ENCODE measurements around the gene MPND.

Gene MPND

DNA sequence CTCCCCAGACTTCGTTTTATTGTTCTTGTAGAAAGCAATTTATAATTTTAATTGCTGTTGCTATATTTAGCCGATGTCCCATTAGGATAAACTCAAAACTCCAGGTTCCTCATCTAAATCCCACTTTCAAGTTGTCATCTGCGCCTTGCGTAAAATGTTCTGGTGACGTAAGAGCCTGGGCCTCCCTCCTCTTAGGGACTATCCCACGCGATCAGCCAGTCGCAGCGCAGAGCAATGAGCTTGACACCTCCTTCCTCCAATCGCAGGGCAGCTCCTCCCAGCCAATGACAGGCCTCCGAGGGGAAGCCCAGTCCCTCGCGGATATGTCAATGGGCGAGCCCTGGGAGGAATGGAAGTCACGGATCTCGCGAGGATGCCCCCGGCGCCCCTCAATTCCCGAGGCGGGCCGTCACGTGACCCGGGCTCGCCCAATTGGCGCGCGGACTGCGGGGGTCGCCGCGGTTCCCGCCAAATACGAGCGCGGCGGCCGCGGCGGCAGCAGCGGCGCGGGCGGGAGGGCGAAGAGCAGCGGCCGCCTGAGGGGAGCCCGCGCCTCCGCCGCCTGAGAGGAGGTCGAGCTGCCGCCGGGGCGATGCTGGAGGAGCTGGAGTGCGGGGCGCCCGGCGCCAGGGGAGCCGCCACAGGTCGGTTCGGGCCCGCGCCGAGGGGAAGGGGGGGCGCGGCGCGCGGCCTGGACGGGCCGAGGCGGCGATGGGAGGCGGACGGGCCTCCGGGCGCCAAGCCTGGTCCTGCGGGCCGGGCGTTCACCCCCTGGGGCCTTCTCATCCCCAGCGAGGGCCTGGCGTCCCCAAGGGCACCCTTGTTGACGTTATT lies 59.0 kb downstream of the MPND start, which contains the start of gene CHAF1A:
TSS of gene CHAF1A (plus strand) at position 470 of the 834 bp plus-strand sequence. CDS start at position 593, 123 bp downstream.
- Histone ChIP-seq H3K4me3 (ENCODE audit: insufficient read length, low read depth) (peak within 1 kb of the TSS; percentile 72), H3K9me3 (ENCODE audit: insufficient read depth, low read length) (no peaks in the 10 kb centered on the region), H3K9ac (ENCODE audit: insufficient read length, low read depth) (peak within 1 kb of the TSS; percentile 95), H3K36me3 (ENCODE audit: insufficient read depth, insufficient read length, low read length) (peaks cover 47% of the 10 kb centered on the region), H3K27me3 (ENCODE audit: insufficient read depth, insufficient read length) (no peaks in the 10 kb centered on the region), H3K4me1 (ENCODE audit: insufficient read depth, insufficient read length) (peaks cover 4% of the 10 kb centered on the region)
- DNase-seq (ENCODE audit: low read depth, low spot score) = peak; percentile 99
- TF ChIP-seq ZNF274 (IDR thresholded peaks at IDR 0.05; ENCODE audit: low read depth, low read length) = no peak

- H3K4me3 ChIP-seq (ENCODE audit: insufficient read length, low read depth) = peak overlapping the region; percentile 72
- TF ChIP-seq SUZ12 (IDR thresholded peaks at IDR 0.05; ENCODE audit: extremely low read depth, insufficient read depth, insufficient read length) = no peak
- no peak for TF ChIP-seq ZNF274 (IDR thresholded peaks at IDR 0.05; ENCODE audit: low read depth, low read length)
- TF ChIP-seq YY1 (IDR thresholded peaks at IDR 0.05; ENCODE audit: insufficient read depth, insufficient read length) = no peak
- DNase-seq (ENCODE audit: low read depth, low spot score) = no peak
- peak overlapping the region; percentile 95 for H3K9ac ChIP-seq (ENCODE audit: insufficient read length, low read depth)
- H3K27me3 ChIP-seq (ENCODE audit: insufficient read depth, insufficient read length) = no peaks in the 10 kb centered on the region
- H3K9me3 ChIP-seq (ENCODE audit: insufficient read depth, low read length) = no peaks in the 10 kb centered on the region
- peaks cover 40% of the 10 kb centered on the region for H3K36me3 ChIP-seq (ENCODE audit: insufficient read depth, insufficient read length, low read length)
- peaks cover 4% of the 10 kb centered on the region for H3K4me1 ChIP-seq (ENCODE audit: insufficient read depth, insufficient read length)
Measured at GRCh38 chr19:4403005-4403761, 59.8 kb downstream of the MPND start.

GRCh38 chr19:4405977-4406376 lies 62.6 kb downstream of the MPND start:
- H3K9ac ChIP-seq (ENCODE audit: insufficient read length, low read depth) = no peak overlapping the region
- DNase-seq (ENCODE audit: low read depth, low spot score) = no peak
- peaks cover 53% of the 10 kb centered on the region for H3K36me3 ChIP-seq (ENCODE audit: insufficient read depth, insufficient read length, low read length)
- TF ChIP-seq ZNF274 (IDR thresholded peaks at IDR 0.05; ENCODE audit: low read depth, low read length) (no peak), YY1 (IDR thresholded peaks at IDR 0.05; ENCODE audit: insufficient read depth, insufficient read length) (no peak), SUZ12 (IDR thresholded peaks at IDR 0.05; ENCODE audit: extremely low read depth, insufficient read depth, insufficient read length) (no peak)
- no peaks in the 10 kb centered on the region for H3K9me3 ChIP-seq (ENCODE audit: insufficient read depth, low read length)
- H3K4me1 ChIP-seq (ENCODE audit: insufficient read depth, insufficient read length) = peaks cover 12% of the 10 kb centered on the region
- H3K4me3 ChIP-seq (ENCODE audit: insufficient read length, low read depth) = no peak overlapping the region
- no peaks in the 10 kb centered on the region for H3K27me3 ChIP-seq (ENCODE audit: insufficient read depth, insufficient read length)

GRCh38 chr19:4406626-4407025 lies 63.3 kb downstream of the MPND start:
- peak overlapping the region; percentile 3 for H3K9ac ChIP-seq (ENCODE audit: insufficient read length, low read depth)
- TF ChIP-seq SUZ12 (IDR thresholded peaks at IDR 0.05; ENCODE audit: extremely low read depth, insufficient read depth, insufficient read length) (no peak), ZNF274 (IDR thresholded peaks at IDR 0.05; ENCODE audit: low read depth, low read length) (no peak), YY1 (IDR thresholded peaks at IDR 0.05; ENCODE audit: insufficient read depth, insufficient read length) (no peak)
- DNase-seq (ENCODE audit: low read depth, low spot score) = no peak
- H3K4me3 ChIP-seq (ENCODE audit: insufficient read length, low read depth) = no peak overlapping the region
- no peaks in the 10 kb centered on the region for H3K9me3 ChIP-seq (ENCODE audit: insufficient read depth, low read length)
- H3K4me1 ChIP-seq (ENCODE audit: insufficient read depth, insufficient read length) = peaks cover 12% of the 10 kb centered on the region
- H3K27me3 ChIP-seq (ENCODE audit: insufficient read depth, insufficient read length) = no peaks in the 10 kb centered on the region
- H3K36me3 ChIP-seq (ENCODE audit: insufficient read depth, insufficient read length, low read length) = peaks cover 59% of the 10 kb centered on the region

GRCh38 chr19:4409123-4409933 lies 66.0 kb downstream of the MPND start:
- TF ChIP-seq SUZ12 (IDR thresholded peaks at IDR 0.05; ENCODE audit: extremely low read depth, insufficient read depth, insufficient read length) = no peak
- TF ChIP-seq YY1 (IDR thresholded peaks at IDR 0.05; ENCODE audit: insufficient read depth, insufficient read length) = no peak
- no peak for TF ChIP-seq ZNF274 (IDR thresholded peaks at IDR 0.05; ENCODE audit: low read depth, low read length)
- Histone ChIP-seq H3K4me3 (ENCODE audit: insufficient read length, low read depth) (peak overlapping the region; percentile 20), H3K27me3 (ENCODE audit: insufficient read depth, insufficient read length) (no peaks in the 10 kb centered on the region), H3K9me3 (ENCODE audit: insufficient read depth, low read length) (no peaks in the 10 kb centered on the region), H3K9ac (ENCODE audit: insufficient read length, low read depth) (peak overlapping the region; percentile 68), H3K4me1 (ENCODE audit: insufficient read depth, insufficient read length) (peaks cover 15% of the 10 kb centered on the region), H3K36me3 (ENCODE audit: insufficient read depth, insufficient read length, low read length) (peaks cover 76% of the 10 kb centered on the region)
- peak; percentile 95 for DNase-seq (ENCODE audit: low read depth, low spot score)

Measured in NT2/D1 (cell line).